ENCODE data around the gene ZNF280B. TPM values are rescaled to one million over a fixed set of nuclear protein-coding genes. Genes with fewer than 3 reads are reported as not detected.
A peak's percentile ranks its signal among the peaks of the same experiment; 100 is the strongest.
"Not testable (repeated sequence)": the region's sequence is repeated elsewhere in the genome, so short reads cannot be mapped to it uniquely, and the experiment has no call there.

ZNF280B gene
- total RNA-seq, 5 donors from 2014 or later (not counting 1 experiment from before 2014, with no cell fraction given) = 1.8 to 2.1 (median 1.9) TPM

DNA sequence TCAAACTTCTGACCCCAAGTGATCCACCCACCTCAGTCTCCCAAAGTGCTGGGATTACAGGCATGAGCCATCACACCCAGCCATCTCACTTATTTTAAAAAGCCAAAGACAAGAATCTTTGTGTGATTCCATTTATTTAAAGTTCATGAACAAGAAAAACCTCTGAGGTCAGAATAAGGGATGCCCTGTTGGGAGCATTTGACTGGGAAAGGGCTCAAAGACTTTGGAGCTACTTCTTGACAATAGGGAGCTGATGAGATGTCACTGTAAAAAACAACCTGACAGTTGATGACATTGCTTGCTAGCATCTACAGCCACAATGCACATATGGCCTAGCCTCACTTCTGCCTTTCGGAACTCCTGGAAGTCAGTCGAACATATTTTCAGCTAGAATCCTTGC, 5.1 kb upstream of the ZNF280B start:
- H3K27ac ChIP-seq (ENCODE audit: low read length) = no peak overlapping the region
- peaks cover 0 to 5% of the 10 kb centered on the region in 2 experiments for H3K4me1 ChIP-seq (ENCODE audit: control insufficient read depth in 1 of 2, extremely low read depth in 1 of 2, insufficient read depth in 2 of 2, low read length in 2 of 2)
- no peak for DNase-seq
- peaks cover 0 to 5% (median 0%) of the 10 kb centered on the region in 3 donors for H3K9me3 Mint-ChIP-seq
- CTCF ChIA-PET = no interaction called here
- POLR2A ChIA-PET = no interaction called here
- no peak overlapping the region for H3K4me3 ChIP-seq (ENCODE audit: control insufficient read depth in 1 of 2, extremely low read depth in 1 of 2, low read length in 1 of 2)
- peaks cover 0 to 2% (median 2%) of the 10 kb centered on the region in 3 donors for H3K4me1 Mint-ChIP-seq
- no peaks in the 10 kb centered on the region for H3K36me3 Mint-ChIP-seq
- H3K27me3 Mint-ChIP-seq = peaks cover 33 to 39% of the 10 kb centered on the region in 2 donors
- peaks cover 0 to 7% of the 10 kb centered on the region in 2 experiments for H3K27me3 ChIP-seq (replicated peaks in 1 of 2; ENCODE audit: control insufficient read depth in 2 of 2, extremely low read depth in 1 of 2, insufficient read depth in 2 of 2, low read length in 1 of 2)
- 85% methylated on average over 2 of the region's 2 CpGs for WGBS (ENCODE audit: insufficient coverage)
- H3K36me3 ChIP-seq (ENCODE audit: control insufficient read depth in 2 of 2, extremely low read depth in 1 of 2, insufficient read depth in 1 of 2, low read length in 1 of 2) = no peaks in the 10 kb centered on the region
- no peaks in the 10 kb centered on the region for H3K9me3 ChIP-seq
- ATAC-seq (replicated peaks in 1 of 4) = no peak
- H3K4me3 Mint-ChIP-seq = no peak overlapping the region
- H3K27ac Mint-ChIP-seq = no peak overlapping the region

DNA sequence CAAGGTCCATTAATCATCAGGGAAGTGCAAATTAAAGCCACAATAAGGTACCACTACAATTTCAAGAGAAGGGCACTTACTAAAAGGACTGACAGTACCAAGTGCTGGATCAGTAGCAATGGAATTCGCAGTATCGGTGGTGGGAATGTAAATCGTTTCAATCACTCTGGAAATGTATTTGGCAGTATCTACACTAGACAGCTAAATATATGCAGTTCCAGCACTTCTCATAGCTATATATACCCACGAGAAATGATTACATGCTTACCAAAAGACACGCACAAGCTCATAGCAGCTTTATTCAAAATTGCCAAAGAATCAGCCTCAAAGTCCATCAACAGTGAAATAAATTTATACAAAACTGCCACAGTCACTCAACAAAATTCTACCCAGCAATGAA, 4.4 kb upstream of the ZNF280B start:
- Mint-ChIP-seq H3K27me3 (peaks cover 33 to 39% of the 10 kb centered on the region in 2 donors), H3K4me3 (no peak overlapping the region), H3K4me1 (peaks cover 2 to 4% (median 3%) of the 10 kb centered on the region in 3 donors), H3K36me3 (no peaks in the 10 kb centered on the region), H3K27ac (no peak overlapping the region), H3K9me3 (peaks cover 0 to 5% (median 0%) of the 10 kb centered on the region in 3 donors)
- CTCF ChIA-PET = no interaction called here
- H3K9me3 ChIP-seq = no peaks in the 10 kb centered on the region
- peaks cover 0 to 10% of the 10 kb centered on the region in 2 experiments for H3K4me1 ChIP-seq (ENCODE audit: control insufficient read depth in 1 of 2, extremely low read depth in 1 of 2, insufficient read depth in 2 of 2, low read length in 2 of 2)
- ATAC-seq (replicated peaks in 1 of 4) = no peak
- POLR2A ChIA-PET = no interaction called here
- DNase-seq = no peak
- H3K4me3 ChIP-seq (ENCODE audit: control insufficient read depth in 1 of 2, extremely low read depth in 1 of 2, low read length in 1 of 2) = no peak overlapping the region
- H3K36me3 ChIP-seq (ENCODE audit: control insufficient read depth in 2 of 2, extremely low read depth in 1 of 2, insufficient read depth in 1 of 2, low read length in 1 of 2) = no peaks in the 10 kb centered on the region
- peaks cover 0 to 7% of the 10 kb centered on the region in 2 experiments for H3K27me3 ChIP-seq (replicated peaks in 1 of 2; ENCODE audit: control insufficient read depth in 2 of 2, extremely low read depth in 1 of 2, insufficient read depth in 2 of 2, low read length in 1 of 2)
- WGBS (ENCODE audit: insufficient coverage) = 73% methylated on average over 4 of the region's 5 CpGs
- H3K27ac ChIP-seq (ENCODE audit: low read length) = no peak overlapping the region

DNA sequence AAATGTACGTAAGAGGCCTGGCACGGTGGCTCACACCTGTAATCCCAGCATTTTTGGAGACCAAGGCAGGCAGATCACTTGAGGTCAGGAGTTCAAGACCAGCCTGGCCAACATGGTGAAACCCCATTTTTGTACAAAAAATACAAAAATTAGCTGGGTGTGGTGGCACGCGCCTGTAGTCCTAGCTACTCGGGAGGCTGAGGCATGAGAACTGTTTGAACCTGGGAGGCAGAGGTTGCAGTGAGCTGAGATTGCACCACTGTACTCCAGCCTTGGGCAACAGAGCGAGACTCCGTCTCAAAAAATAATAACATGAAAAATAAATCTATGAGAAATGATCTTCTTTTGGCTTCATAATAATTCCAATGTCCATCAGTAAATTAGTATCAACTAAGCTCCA, 2.3 kb upstream of the ZNF280B start:
- H3K36me3 Mint-ChIP-seq; H3K27ac ChIP-seq (ENCODE audit: low read length); POLR2A ChIA-PET; H3K27me3 ChIP-seq (replicated peaks in 1 of 2; ENCODE audit: control insufficient read depth in 2 of 2, extremely low read depth in 1 of 2, insufficient read depth in 2 of 2, low read length in 1 of 2); H3K4me3 Mint-ChIP-seq; H3K9me3 ChIP-seq; H3K4me3 ChIP-seq (ENCODE audit: control insufficient read depth in 1 of 2, extremely low read depth in 1 of 2, low read length in 1 of 2); H3K36me3 ChIP-seq (ENCODE audit: control insufficient read depth in 2 of 2, extremely low read depth in 1 of 2, insufficient read depth in 1 of 2, low read length in 1 of 2); H3K27ac Mint-ChIP-seq; DNase-seq; ATAC-seq (replicated peaks in 1 of 4); H3K9me3 Mint-ChIP-seq; CTCF ChIA-PET: not testable (repeated sequence)
- 100% methylated on average over 4 of the region's 7 CpGs for WGBS (ENCODE audit: insufficient coverage)
- peaks cover 2 to 12% of the 10 kb centered on the region in 2 experiments for H3K4me1 ChIP-seq (ENCODE audit: control insufficient read depth in 1 of 2, extremely low read depth in 1 of 2, insufficient read depth in 2 of 2, low read length in 2 of 2)
- Mint-ChIP-seq H3K27me3 (peaks cover 24 to 25% of the 10 kb centered on the region in 2 donors), H3K4me1 (peaks cover 17 to 22% (median 18%) of the 10 kb centered on the region in 3 donors)

DNA sequence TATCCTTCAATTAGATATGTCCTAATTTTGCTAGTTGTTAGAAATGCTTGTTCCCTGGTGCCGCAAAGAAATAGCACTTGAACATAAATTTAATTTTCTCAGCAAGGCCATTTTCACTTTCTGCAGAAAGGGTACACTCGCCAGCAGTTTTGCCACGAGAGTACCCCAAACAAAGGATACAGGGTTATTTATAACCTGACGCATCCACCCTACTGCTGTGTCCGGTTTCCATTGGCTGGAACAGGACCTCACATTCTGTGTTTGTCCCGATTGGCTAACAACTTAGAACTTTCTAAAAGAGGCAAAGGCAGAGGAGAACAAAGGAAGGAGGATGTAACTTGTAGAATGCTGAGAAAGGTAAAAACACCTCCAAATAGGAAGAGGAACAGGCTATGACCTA, 1.4 kb upstream of the ZNF280B start:
- not testable (repeated sequence) for ATAC-seq (replicated peaks in 1 of 4)

DNA sequence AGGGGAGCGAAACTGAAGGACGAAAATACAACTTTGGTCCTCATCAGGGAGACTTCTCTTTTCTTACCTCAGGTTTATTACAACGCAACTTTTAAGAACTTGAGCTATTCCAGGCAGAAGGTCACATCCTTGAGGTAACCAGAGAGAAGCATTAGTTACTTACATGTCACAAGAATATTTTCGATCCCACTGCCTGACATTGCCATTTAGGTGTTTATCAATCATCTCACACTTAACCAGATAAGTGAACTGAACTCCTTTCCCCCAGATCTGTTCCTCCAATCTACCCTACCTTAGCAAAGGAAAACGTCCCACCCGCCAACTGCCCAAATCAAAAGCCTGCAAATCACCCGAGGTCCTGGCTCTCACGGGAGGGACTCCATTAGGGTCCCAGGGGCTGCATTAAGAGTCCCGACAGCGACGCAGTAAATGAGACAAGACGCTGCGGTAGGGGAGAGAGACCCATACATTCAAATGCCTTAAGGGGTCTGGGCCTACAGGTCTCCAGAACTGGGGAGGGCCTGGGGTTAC, 734 bp downstream of the ZNF280B start:
- H3K36me3 ChIP-seq (ENCODE audit: control insufficient read depth in 2 of 2, extremely low read depth in 1 of 2, insufficient read depth in 1 of 2, low read length in 1 of 2) = peaks cover 0 to 3% of the 10 kb centered on the region in 2 donors
- ChIA-PET CTCF (no interaction called here), POLR2A (no interaction called here)
- H3K27me3 ChIP-seq (replicated peaks in 1 of 2; ENCODE audit: control insufficient read depth in 2 of 2, extremely low read depth in 1 of 2, insufficient read depth in 2 of 2, low read length in 1 of 2) = no peaks in the 10 kb centered on the region
- Mint-ChIP-seq H3K27me3 (peaks cover 4 to 8% of the 10 kb centered on the region in 2 donors), H3K36me3 (peaks cover 25% of the 10 kb centered on the region), H3K27ac (peak overlapping the region in 1 of 2 donors; percentile 12), H3K4me3 (peak overlapping the region; percentile 76 to 82 (median 81)), H3K4me1 (peaks cover 17 to 23% (median 18%) of the 10 kb centered on the region in 3 donors), H3K9me3 (peaks cover 0 to 5% (median 0%) of the 10 kb centered on the region in 3 donors)
- no peaks in the 10 kb centered on the region for H3K9me3 ChIP-seq
- 39% methylated on average over 11 of the region's 13 CpGs for WGBS (ENCODE audit: insufficient coverage)
- ATAC-seq (replicated peaks in 1 of 4) = peak in 2 of 4 experiments; percentile 2 to 10
- H3K27ac ChIP-seq (ENCODE audit: low read length) = no peak overlapping the region
- peaks cover 2 to 12% of the 10 kb centered on the region in 2 experiments for H3K4me1 ChIP-seq (ENCODE audit: control insufficient read depth in 1 of 2, extremely low read depth in 1 of 2, insufficient read depth in 2 of 2, low read length in 2 of 2)
- peak overlapping the region; percentile 79 to 83 for H3K4me3 ChIP-seq (ENCODE audit: control insufficient read depth in 1 of 2, extremely low read depth in 1 of 2, low read length in 1 of 2)
- DNase-seq = peak in 3 of 35 experiments; percentile 1 to 12 (median 4)

More for the DNA sequence above, 1.4 kb upstream of the ZNF280B start:
- H3K36me3 Mint-ChIP-seq; H3K4me3 ChIP-seq (ENCODE audit: control insufficient read depth in 1 of 2, extremely low read depth in 1 of 2, low read length in 1 of 2); H3K27ac ChIP-seq (ENCODE audit: low read length); H3K36me3 ChIP-seq (ENCODE audit: control insufficient read depth in 2 of 2, extremely low read depth in 1 of 2, insufficient read depth in 1 of 2, low read length in 1 of 2); H3K27ac Mint-ChIP-seq; H3K9me3 ChIP-seq; H3K9me3 Mint-ChIP-seq; DNase-seq; POLR2A ChIA-PET; H3K27me3 ChIP-seq (replicated peaks in 1 of 2; ENCODE audit: control insufficient read depth in 2 of 2, extremely low read depth in 1 of 2, insufficient read depth in 2 of 2, low read length in 1 of 2): not testable (repeated sequence)
- H3K4me1 ChIP-seq (ENCODE audit: control insufficient read depth in 1 of 2, extremely low read depth in 1 of 2, insufficient read depth in 2 of 2, low read length in 2 of 2) = peaks cover 2 to 12% of the 10 kb centered on the region in 2 experiments
- CTCF ChIA-PET = interaction anchor here in 1 of 2 donors (0.9 to 1.0 kb wide), 2 partner anchors 11 to 20 kb away, joined by 3 read pairs; no protein-coding TSS in a partner anchor
- Mint-ChIP-seq H3K4me1 (peaks cover 17 to 23% (median 18%) of the 10 kb centered on the region in 3 donors), H3K27me3 (peaks cover 15 to 17% of the 10 kb centered on the region in 2 donors), H3K4me3 (peak overlapping the region; percentile 25 to 76 (median 48))
- WGBS (ENCODE audit: insufficient coverage) = 100% methylated on average over 3 of the region's 6 CpGs

DNA sequence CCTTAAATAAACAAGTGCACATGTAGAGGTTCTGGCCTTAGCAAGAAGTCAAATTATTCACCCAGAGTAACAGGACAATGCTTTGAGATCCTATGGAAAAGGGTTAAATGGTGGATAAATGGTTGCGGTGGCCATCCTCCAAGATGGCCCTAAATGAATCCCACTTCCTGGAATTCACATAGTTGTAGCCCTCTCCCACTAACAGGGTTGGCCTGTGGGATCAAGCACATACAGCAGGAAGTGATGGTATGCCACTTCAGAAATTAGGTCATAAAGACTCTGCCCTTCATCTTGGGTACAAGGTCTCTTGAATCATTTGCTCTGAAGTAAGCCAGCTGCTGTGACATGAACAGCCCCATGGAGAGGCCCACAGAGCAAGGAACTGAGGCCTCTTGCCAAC, 1.8 kb downstream of the ZNF280B start:
- Mint-ChIP-seq H3K4me1 (peaks cover 17 to 23% (median 18%) of the 10 kb centered on the region in 3 donors), H3K27me3 (no peaks in the 10 kb centered on the region), H3K27ac (no peak overlapping the region), H3K4me3 (peak overlapping the region in 2 of 3 donors; percentile 42 to 76), H3K36me3 (peaks cover 36% of the 10 kb centered on the region), H3K9me3 (peaks cover 0 to 5% (median 0%) of the 10 kb centered on the region in 3 donors)
- peaks cover 0 to 3% of the 10 kb centered on the region in 2 donors for H3K36me3 ChIP-seq (ENCODE audit: control insufficient read depth in 2 of 2, extremely low read depth in 1 of 2, insufficient read depth in 1 of 2, low read length in 1 of 2)
- H3K9me3 ChIP-seq = no peaks in the 10 kb centered on the region
- peaks cover 2 to 12% of the 10 kb centered on the region in 2 experiments for H3K4me1 ChIP-seq (ENCODE audit: control insufficient read depth in 1 of 2, extremely low read depth in 1 of 2, insufficient read depth in 2 of 2, low read length in 2 of 2)
- no peak overlapping the region for H3K27ac ChIP-seq (ENCODE audit: low read length)
- H3K27me3 ChIP-seq (replicated peaks in 1 of 2; ENCODE audit: control insufficient read depth in 2 of 2, extremely low read depth in 1 of 2, insufficient read depth in 2 of 2, low read length in 1 of 2) = no peaks in the 10 kb centered on the region
- no CpG with 5 or more reads among the region's 1 CpG for WGBS (ENCODE audit: insufficient coverage)
- CTCF ChIA-PET = no interaction called here
- DNase-seq (no peak), ATAC-seq (replicated peaks in 1 of 4) (no peak)
- no peak overlapping the region for H3K4me3 ChIP-seq (ENCODE audit: control insufficient read depth in 1 of 2, extremely low read depth in 1 of 2, low read length in 1 of 2)
- POLR2A ChIA-PET = no interaction called here
